Activated CD4-positive, alpha-beta T cell treated with anti-CD3 and anti-CD28 coated beads for 1 hour (primary cell): ENCODE data around the gene RELCH.

Source experiments
- DNase-seq: peaks from one replicate; pipeline ENCODE4 v3.0.0-alpha.2; 2020

Gene RELCH

DNA sequence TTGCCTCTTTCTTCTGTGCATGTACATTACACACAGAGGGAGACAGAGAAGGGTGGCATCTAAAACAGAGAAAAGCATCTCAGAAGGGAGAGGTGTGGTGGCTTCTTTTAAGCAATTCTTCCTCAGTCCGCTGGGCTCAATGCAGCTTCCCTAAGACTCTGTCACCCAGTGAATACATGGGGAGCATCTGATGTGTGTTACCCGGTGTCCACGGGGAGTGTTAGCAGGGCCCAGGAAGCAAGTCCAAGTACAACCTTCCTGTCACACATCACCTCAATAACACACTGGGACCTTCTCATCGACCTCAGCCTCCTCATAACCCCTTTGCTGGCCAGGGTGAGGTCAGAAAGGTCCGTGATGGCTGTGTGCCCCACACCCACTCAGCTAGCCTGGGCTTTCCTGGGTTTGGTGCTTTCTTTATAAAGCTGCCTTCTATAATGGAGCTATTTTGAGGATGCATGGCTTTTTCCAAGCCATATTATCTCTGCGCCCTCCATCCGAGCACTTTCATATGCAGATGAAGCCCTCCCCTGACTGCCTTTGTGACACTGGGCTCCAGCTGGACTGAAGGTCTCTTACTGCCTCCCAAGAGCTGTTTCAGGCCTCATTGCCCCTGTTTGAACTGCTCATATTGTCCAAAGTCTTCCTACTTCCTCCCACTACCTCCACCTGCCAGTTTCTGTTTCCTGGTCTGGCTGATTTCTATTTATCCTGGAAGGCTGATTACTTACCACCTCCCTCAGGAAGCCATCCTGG is 159.5 kb downstream of the RELCH start:
- no peak for DNase-seq

DNA sequence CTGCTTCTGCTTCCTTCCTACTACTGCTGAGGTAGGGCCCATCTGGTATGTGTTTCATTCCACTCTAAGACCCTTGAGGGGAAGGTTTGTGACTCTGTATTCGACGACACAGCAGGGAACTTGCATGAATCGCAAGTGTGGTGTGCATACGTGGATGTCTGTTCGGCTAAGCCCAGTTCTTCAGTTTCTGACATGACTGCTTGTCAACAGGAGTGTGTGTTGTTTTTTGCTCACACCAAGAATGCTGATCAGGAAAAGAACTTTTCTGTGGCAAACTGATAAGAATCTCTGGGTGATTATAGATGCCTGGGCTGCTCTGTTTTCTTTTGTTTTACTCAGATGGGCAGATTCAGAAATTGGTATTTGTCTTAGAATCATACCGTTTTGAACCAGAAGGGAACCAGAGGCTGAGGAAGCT is 160.0 kb downstream of the RELCH start:
- no peak for DNase-seq

DNA sequence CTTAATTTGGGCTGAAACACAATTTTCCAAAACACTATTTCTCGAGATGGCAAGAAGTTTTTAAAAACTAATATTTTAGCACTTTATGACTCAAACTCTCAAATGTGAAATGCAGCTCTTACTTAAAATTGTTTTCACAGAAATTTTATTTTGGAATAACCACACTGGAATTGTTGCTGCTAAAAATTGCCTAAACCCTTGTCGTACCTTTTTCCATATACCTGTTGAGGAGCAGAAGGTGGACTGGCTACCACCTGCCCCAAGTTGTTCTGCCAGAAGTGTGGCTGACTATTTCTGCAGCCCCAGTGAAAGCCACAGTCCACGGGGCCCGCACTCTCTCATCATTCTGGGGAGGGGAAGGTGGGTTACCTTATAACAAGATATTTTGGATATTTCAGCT is 161.4 kb downstream of the RELCH start:
- DNase-seq, result no peak

DNA sequence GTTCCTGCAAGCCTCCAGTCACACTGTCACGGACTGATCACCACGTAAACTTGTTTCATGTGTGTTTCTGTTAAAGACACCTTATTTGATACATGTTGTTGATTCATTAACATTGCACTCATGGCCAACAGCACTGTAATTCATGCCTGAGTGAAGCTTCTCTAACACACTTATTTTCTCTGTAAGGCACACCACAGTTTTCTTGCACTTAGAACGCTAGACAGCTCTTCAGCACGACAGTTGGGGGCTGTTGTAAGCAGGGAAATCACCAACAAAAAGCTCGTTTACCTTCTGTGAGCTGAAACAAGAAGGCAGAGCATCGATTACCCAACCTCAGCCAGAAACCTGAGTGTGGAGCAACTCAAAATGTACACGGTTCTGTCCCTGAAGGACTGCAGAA is 166.1 kb downstream of the RELCH start:
- no peak for DNase-seq

DNA sequence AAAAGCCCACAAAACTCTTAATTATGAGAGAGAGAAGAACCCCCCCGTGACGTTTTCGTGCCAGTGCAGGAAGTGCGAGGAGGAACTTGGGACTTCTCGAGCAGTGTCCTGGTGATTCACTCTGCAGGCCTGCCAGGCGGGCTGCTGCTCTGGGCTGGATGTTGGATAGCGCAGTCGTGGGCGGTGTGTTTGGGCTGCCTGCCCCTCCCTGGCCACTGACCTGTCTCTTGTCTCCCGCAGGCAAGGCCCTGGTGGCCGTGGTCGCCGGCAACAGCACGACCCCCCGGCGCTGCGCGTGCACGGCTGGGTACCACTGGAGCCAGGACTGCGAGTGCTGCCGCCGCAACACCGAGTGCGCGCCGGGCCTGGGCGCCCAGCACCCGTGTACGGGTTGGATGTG is 167.1 kb downstream of the RELCH start:
- no peak for DNase-seq

DNA sequence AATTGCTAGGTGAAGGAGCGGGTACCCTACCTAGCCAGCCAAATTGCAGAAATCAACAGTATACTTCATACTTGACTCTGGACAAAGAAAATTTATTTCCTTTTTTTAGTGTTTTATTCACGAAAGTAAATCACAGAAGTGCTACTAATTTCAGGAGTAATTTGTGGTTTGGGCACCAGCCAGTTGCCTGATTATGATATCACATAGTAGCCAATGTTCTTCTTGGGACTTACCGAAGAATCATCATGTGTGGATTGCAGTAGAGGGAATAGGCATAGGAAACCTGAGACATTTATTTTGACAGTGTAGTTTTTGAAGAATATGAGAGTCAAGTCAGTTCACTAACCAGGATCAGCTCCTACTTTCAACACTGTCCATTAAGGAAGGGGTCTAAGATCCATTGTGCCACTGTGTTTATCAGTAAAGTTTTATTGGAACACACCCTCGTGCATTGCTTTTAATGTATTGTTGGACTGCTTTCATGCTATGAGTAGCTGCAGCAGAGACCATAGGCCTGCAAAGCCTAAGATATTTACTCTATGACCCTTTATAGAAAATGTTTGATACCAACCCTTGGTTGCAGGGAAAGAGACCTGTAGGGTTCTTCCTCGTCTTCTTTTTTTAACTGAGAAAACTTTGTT is 170.1 kb downstream of the RELCH start:
- no peak for DNase-seq
